Measurements from ENCODE around the gene ABCG5.

Gene ABCG5

GRCh38 chr2:43798300-43798699 lies 40.3 kb downstream of the ABCG5 start:
- TF ChIP-seq POLR2AphosphoS5 (IDR thresholded peaks at IDR 0.05; ENCODE audit: low read depth, low read length) (no peak), TAF1 (IDR thresholded peaks at IDR 0.05; ENCODE audit: borderline replicate concordance, insufficient read depth, low read length) (no peak), FOXP2 (optimal IDR thresholded peaks at IDR 0.05; ENCODE audit: borderline replicate concordance, extremely low read depth, extremely low read length, insufficient read depth) (no peak), SIN3A (IDR thresholded peaks at IDR 0.05; ENCODE audit: borderline replicate concordance, insufficient read depth, low read length) (no peak)
- TF ChIP-seq, protein P1, sequence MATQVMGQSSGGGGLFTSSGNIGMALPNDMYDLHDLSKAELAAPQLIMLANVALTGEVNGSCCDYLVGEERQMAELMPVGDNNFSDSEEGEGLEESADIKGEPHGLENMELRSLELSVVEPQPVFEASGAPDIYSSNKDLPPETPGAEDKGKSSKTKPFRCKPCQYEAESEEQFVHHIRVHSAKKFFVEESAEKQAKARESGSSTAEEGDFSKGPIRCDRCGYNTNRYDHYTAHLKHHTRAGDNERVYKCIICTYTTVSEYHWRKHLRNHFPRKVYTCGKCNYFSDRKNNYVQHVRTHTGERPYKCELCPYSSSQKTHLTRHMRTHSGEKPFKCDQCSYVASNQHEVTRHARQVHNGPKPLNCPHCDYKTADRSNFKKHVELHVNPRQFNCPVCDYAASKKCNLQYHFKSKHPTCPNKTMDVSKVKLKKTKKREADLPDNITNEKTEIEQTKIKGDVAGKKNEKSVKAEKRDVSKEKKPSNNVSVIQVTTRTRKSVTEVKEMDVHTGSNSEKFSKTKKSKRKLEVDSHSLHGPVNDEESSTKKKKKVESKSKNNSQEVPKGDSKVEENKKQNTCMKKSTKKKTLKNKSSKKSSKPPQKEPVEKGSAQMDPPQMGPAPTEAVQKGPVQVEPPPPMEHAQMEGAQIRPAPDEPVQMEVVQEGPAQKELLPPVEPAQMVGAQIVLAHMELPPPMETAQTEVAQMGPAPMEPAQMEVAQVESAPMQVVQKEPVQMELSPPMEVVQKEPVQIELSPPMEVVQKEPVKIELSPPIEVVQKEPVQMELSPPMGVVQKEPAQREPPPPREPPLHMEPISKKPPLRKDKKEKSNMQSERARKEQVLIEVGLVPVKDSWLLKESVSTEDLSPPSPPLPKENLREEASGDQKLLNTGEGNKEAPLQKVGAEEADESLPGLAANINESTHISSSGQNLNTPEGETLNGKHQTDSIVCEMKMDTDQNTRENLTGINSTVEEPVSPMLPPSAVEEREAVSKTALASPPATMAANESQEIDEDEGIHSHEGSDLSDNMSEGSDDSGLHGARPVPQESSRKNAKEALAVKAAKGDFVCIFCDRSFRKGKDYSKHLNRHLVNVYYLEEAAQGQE (IDR thresholded peaks at IDR 0.05; ENCODE audit: insufficient read depth in 1 of 2, low read depth in 2 of 2, low read length in 2 of 2): no peak

DNA sequence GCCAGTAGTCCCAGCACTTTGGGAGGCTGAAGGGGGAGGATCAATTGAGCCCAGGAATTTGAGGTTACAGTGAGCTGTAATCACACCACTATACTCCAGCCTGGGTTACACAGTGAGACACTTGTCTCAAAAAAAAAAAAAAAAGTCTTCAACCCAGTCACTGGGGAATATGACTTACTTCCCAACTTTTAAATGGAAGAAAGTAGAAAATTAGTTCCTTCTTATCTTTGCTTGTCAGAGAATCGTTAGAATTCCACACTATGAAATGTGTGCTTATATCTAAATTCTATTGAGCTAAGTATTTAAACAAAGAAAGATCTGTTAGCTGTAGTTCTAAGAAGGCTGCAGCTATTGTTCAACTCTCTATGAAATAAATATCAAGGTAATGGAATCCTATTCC lies 42.4 kb downstream of the ABCG5 start:
- TF ChIP-seq SIN3A (IDR thresholded peaks at IDR 0.05; ENCODE audit: borderline replicate concordance, insufficient read depth, low read length) (no peak), FOXP2 (optimal IDR thresholded peaks at IDR 0.05; ENCODE audit: borderline replicate concordance, extremely low read depth, extremely low read length, insufficient read depth) (no peak)
- TF ChIP-seq, protein P1 (IDR thresholded peaks at IDR 0.05; ENCODE audit: insufficient read depth in 1 of 2, low read depth in 2 of 2, low read length in 2 of 2): no peak

GRCh38 chr2:43794956-43795355 lies 43.7 kb downstream of the ABCG5 start:
- TF ChIP-seq FOXP2 (optimal IDR thresholded peaks at IDR 0.05; ENCODE audit: borderline replicate concordance, extremely low read depth, extremely low read length, insufficient read depth): no peak
- no peak for TF ChIP-seq SIN3A (IDR thresholded peaks at IDR 0.05; ENCODE audit: borderline replicate concordance, insufficient read depth, low read length)
- no peak for TF ChIP-seq POLR2AphosphoS5 (IDR thresholded peaks at IDR 0.05; ENCODE audit: low read depth, low read length)
- TF ChIP-seq TAF1 (IDR thresholded peaks at IDR 0.05; ENCODE audit: borderline replicate concordance, insufficient read depth, low read length): no peak
- TF ChIP-seq, protein P1 (IDR thresholded peaks at IDR 0.05; ENCODE audit: insufficient read depth in 1 of 2, low read depth in 2 of 2, low read length in 2 of 2): no peak

DNA sequence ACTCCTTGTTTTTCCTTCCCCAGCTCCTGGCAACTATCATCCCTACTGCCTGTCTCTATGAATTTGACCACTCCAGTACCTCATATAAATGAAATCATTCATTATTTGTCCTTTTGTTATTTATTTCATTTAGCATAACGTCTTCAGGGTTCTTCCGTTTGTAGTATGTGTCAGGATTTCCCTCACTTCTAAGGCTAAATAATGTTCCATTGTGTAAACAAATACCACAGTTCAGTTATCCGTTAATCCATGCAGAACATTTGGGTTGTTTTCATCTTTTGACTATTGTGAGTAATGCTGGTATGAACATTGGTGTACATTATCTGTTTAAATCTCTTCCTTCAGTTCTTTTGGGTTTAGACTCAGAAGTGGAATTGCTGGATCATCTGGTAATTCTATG lies 46.0 kb downstream of the ABCG5 start:
- TF ChIP-seq SIN3A (IDR thresholded peaks at IDR 0.05; ENCODE audit: borderline replicate concordance, insufficient read depth, low read length) (no peak), FOXP2 (optimal IDR thresholded peaks at IDR 0.05; ENCODE audit: borderline replicate concordance, extremely low read depth, extremely low read length, insufficient read depth) (no peak), POLR2AphosphoS5 (IDR thresholded peaks at IDR 0.05; ENCODE audit: low read depth, low read length) (no peak), TAF1 (IDR thresholded peaks at IDR 0.05; ENCODE audit: borderline replicate concordance, insufficient read depth, low read length) (no peak)
- TF ChIP-seq, protein P1 (IDR thresholded peaks at IDR 0.05; ENCODE audit: insufficient read depth in 1 of 2, low read depth in 2 of 2, low read length in 2 of 2): no peak
